ENCODE results near the gene RNFT2.
"Not testable (repeated sequence)": the region's sequence is repeated elsewhere in the genome, so short reads cannot be mapped to it uniquely, and the experiment has no call there.

RNFT2 gene

DNA sequence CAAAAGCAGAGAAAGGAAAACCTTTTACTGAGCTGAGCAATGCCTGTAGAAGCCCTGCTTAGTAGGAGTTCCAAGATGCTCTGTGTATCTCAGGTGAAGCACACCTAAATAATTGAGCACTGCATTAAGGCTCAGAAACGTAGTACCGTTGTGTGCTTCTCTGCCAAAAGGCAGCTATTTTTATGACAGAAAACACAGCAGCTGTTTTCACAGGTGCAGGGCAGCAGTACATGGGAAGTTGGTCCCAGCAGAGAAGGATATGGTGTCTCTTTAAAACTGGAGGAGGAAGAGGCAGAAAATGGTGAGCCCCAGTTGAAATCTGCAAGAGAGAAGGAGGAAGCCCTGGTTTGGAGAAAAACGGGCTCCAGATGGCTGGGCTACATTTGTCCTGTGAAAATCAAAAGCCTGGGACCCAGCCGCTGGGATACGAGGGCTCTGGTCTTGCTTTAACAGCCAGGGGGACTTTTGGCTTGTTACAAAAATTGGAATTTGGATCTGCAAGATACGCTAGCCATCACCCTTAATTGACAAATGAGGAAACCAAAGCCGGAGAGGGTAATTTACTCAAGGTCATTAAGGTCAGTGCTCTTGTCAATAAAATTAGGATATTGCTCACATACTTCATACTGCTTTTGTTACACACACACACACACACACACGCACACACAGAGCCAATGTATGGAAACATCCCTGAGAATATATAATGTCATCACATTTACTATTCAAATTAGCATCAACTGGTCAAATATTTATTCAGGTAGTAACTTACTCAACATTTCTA, 27.6 kb upstream of the RNFT2 start:
- DNase-seq = no peak

GRCh38 chr12:116712458-116713303, 25.4 kb upstream of the RNFT2 start:
- DNase-seq = no peak

DNA sequence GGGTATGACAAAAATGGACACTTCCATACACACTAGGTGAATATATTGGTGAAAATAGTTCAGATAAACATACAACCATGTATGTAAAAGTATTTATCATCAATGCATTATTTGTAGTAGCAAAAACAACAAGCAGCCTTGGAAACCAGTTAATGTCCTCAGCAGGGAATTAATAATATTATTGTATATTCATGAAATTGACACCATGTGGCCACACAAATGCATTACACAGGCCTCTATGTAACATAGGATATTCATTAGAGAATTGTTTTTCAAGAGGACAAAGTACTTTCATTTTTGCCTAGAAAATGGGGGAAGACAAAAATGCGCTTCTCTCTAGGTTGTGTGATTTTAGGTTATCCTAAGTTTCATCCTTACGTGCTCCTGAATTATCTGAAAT, 24.6 kb upstream of the RNFT2 start:
- no peak for DNase-seq

GRCh38 chr12:116714175-116714574, 23.9 kb upstream of the RNFT2 start:
- DNase-seq = no peak

DNA sequence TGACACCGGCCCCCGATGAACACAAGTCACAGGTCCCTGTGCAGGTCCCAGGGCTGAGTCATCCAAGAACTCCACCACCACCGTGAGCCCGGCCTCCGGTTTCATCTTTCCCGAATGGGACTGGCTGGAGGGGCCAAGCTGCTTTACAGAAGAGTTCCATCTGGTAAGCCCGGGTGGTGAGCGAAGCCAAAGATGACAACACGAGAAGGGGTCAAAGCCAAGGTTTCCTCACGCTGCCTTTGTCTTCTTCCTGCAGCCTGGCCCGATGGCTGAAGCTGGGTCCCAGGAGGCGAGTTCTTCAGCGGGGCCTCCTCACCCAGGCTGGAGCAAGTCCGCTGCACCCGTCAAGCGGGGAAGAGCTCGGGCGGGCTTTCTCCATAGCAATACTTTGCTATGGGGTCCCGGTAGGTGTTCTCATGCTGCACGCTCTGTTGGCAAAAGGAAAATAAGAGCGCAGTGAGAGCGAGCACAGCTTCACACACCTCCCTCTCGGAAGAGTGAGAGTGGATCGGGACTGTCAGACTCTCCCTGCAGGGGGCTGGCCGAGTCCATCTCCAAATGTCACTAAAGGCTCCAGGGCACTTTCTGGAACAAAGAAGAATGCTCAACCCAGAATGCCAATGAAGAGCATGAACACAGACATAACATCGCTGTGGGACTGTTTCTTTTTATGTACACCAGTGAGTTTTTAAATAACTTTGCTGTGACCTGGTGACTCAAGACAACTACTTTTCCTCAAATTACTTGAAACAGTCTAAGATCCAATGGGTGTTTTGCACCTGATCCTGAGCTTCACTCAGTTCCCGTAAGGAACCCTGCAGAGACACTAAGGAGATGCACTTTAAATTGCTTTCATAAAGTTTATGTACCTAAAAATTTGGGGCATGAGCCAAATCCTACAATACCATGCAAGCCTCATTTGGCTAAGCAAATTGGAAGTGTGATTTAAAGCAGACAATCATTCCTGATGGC, 20.4 kb upstream of the RNFT2 start:
- no peak for DNase-seq

DNA sequence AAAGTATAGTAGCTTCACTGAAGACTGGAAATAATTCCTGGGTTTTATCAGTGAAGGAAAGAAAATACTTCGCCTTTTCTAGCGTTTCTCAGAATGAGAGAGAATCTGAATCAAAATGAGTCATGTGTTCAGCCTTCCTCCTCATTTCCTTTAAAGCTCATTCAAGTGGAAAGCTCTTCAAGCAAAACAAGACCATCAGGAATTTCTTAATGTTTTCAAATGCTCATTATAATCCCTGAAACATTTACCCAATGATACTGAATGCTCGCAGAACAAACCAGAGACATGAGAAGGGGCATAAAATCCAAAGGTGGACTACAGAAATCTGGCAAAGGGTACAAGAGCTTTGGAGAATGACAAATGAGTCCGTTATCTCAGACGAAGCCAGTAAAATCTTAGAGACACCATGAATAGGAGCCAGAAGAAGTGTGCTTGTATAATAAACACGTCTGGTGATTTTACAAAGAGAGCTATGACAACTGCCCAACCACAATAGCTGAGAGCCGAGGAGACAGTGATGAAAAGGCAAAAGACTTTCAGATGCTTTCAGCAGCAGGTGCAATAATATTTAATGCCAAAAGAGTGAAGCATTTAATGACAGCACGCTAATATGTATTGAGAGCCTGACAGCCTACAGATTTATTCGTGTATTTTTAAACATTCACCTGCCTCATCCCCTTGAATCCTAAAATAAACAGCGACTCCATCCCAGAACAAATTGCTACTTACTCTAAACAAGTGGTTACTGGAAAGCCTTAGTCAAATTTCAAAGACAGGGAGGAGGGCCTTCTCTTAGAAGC, 19.3 kb upstream of the RNFT2 start:
- peak; percentile 94 for DNase-seq

DNA sequence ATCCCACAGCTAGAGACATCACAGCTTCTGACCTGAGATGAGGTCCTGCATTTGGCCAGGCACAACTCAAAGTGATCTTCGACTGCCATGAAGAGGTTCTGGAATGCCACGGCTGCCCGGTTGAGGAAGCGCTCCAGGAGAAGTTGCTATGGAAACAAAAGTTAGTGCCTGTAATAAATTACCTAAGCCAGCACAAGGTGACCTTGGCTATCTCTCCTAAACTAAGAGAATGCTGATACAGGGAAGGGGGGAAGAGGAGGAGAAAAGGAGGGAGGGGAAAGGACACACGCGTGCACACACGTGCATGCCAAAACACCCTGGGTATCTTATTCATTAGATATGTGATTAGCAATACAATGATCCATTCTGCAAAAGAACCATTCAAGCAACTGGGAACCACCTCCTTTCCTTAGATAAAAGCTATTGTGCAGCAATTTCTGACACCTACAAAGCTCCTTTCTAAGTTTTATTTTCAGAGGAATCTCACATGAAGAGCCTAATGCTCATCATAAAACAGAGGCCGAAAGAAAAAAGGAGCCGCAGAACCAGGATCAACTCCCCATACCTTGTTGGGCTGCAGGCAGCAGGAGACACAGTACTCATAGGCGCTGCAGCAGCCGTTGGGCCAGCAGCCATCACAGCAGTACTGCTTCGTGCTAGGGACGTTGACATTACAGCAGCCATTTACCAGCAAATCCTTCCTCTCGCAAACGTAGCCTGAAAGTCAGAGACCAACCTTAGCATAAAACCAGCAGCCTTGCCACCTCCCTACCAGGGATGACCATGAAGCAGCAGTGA, 18.2 kb upstream of the RNFT2 start:
- no peak for DNase-seq

DNA sequence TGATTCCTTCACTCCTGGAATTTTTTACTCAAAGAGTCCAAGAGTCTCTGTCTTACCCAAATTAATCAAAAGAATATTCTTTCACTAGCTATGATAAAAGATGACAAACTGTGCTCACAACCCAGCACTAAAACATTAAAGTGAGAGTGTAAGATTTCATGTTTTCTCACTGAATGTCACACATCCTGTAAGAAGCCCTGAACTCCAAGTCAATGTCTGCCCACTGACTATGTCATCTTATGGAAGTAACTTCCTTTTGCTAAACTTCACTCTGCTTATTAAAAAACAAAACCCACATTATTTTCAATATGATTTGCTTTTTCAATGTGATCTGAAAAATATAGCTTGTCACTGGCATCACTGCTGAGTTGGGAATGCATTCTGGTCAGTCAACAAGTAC, 15.9 kb upstream of the RNFT2 start:
- DNase-seq = no peak

- no peak for DNase-seq
Measured at GRCh38 chr12:116726694-116727093, 11.4 kb upstream of the RNFT2 start.

- DNase-seq = no peak
Measured at GRCh38 chr12:116727261-116727660, 10.9 kb upstream of the RNFT2 start.

- no peak for DNase-seq
Measured at GRCh38 chr12:116727891-116728290, 10.2 kb upstream of the RNFT2 start.

- DNase-seq = no peak
Measured at GRCh38 chr12:116731801-116732200, 6.3 kb upstream of the RNFT2 start.

DNA sequence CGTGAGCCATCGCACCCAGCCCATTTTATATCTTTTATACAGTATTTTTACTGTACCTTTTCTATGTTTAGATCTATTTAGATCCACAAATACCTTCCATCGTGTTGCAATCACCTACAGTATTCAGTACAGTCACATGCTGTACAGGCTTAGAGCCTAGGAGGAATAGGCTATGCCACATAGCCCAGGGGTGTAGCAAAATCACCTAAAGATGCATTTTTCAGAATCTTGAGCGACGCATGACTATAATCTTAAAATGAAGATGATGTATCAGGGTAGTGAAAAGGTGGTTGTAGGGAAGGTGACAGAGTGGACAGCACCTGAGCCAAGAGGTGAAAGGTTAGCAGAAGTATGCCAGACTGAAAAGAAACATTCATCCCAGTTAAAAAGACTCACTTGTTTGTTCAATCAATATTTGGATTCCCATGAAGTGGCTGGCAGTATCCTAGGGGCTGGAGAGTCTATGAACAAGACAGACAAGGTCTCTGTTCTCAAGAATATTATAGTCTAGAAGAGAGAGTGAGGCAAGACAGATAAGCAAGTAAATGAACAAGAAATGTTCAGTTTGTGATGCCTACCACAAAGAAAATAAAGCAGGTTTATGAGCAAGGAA, 3.9 kb upstream of the RNFT2 start:
- DNase-seq = no peak

- DNase-seq = no peak
Measured at GRCh38 chr12:116735084-116735483, 3.0 kb upstream of the RNFT2 start.

DNA sequence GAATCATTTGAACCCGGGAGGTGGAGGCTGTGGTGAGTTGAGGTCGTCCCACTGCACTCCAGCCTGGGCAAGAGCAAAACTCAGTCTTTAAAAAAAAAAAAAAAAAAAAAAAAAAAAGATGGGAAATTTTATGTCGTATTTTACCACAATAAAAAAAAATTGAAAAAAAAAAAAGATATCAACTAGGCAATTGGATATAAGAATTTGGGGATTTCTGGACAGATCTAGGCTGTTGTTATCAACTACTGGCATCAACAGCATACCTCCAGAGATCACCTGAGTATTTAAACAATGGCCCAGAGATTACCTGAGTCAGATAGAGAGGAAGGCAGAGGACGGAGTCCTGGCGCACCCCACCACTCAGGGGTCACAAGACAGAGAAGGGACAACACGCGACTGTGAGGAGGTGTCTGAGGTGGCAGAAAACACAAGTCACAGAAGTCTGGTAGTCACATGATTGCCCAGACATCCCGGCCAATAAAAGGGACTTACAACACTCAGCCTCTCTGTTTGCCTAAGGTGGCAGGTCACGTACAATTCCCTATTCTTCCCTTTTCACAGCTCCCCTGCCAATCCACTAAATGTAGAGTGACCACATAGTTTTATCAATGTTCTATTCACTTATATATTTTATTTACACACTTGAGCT, 2.0 kb upstream of the RNFT2 start:
- DNase-seq = no peak

DNA sequence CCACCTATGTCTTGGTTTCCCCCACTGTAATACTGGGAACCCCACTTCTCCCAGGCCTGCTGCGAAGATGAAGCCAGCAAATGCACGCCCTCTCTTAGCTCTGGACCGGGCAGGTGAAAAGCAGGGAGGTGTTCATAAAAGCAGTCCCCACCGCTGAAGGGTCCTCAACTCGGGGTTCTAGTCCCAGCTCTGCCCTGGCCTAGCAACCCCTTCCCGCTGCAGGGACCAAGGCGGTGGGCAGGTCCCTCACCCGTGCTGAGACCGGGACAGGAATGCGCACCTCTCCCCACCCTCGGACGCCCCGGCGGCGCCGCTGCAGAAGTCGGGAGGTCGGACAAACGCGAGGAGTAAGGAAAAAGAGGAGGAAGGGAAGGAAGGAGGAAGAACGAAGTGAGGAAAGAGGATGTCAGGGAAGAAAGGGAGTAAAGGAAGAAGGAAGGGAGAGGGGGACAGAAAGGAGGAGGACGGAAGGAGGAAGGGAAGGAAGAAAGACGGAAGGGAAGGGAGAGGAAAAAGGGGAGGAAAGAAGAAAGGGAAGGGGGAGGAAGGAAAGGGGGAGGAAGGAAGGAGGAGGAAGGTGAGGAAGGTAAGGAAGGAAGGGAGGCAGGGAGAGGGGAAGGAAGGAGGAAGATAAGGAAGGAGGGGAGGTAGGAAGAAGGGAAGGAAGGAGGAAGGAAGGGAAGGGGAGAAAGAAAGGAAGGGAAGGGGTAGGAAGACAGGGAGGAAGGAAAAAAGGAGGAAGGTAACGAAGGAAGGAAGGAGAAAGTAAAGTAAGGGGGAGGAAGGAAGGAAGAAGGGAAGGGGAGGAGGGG, 947 bp upstream of the RNFT2 start:
- DNase-seq = no peak

DNA sequence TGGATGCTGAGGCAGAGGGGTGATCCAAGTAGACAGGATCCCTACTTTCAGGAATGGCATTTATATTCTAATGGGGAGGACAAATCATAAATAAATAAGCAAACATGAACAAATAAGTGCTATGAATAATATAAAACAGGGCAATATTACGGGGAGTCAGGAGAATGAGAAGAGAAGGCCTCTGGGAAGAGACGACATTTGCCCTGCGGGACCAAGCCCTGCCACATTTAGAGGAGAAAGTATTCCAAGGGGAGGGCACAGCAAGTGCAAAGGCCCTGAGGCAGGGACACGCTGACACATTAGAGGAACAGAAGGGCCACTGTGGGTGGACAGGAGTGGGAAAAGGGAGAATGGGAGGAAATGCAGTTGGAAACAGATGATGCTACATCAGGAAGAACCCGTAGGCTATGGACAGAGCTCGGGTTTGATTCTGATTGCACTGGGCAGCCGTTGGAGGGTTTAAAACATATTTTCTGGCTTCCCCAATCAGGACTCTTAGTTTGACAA, 1.3 kb downstream of the RNFT2 start:
- DNase-seq = no peak

- DNase-seq = not testable (repeated sequence)
Measured at GRCh38 chr12:116742787-116743186, 4.7 kb downstream of the RNFT2 start.

GRCh38 chr12:116744766-116745165, 6.7 kb downstream of the RNFT2 start:
- no peak for DNase-seq

All from NCI-H1105 treated with DMSO at 0.1 percent for 48 hours (cell line).